Transverse colon (tissue), 4 donors: ENCODE data around the gene TTC32.

Experiments used
- EP300 ChIP-seq: sonication (generic); formaldehyde crosslinking; IDR thresholded peaks from one replicate; pipeline ENCODE4 v1.6.1; 2017; ENCODE audit warnings: antibody characterized with exemption, low read depth
- POLR2A ChIP-seq: fragments of 450-650 bp; IDR thresholded peaks from one replicate; pipeline ENCODE4 v1.6.1; 2016; ENCODE audit warnings: antibody characterized with exemption, mild to moderate bottlenecking, moderate library complexity
- POLR2AphosphoS5 ChIP-seq, 3 donors: sonication (generic); formaldehyde crosslinking; IDR thresholded peaks; one replicate each; pipeline ENCODE4 v1.6.1; 2016; ENCODE audit warnings: antibody characterized with exemption in 3 of 3
- TF ChIP-seq, protein P1 (sequence below), 5 experiments: fragments of 200-600 bp in 3 of 5; fragments of 450-650 bp in 2 of 5; sonication (generic) in 3 of 5; IDR thresholded peaks; 1 replicate in 2 of 5; 2 replicates in 3 of 5; pipeline ENCODE4 v1.5.1; 2016 to 2017; ENCODE audit warnings: antibody characterized with exemption in 5 of 5, inconsistent platforms in 3 of 5, mild to moderate bottlenecking in 2 of 5, moderate library complexity in 1 of 5

DNA sequence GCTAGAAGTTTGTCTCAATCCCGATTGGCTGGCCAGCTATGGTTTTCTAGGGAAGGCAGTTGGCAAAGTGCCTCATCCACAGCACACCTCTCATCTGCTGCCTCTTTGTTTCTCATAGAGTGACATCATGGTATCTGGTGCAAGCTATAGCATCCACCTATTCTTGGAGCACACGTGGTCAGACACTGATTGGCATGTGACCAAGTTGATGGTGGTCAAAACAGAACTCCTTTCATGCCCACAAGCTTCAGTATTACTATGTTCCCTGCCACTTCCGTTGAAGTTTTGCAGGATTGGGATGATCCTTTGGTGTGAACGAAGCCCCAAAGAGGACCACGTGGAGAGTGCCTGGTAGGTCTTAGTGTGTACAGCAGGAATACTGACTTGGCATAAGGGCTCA, 28.8 kb downstream of the TTC32 start:
- TF ChIP-seq, protein P1, sequence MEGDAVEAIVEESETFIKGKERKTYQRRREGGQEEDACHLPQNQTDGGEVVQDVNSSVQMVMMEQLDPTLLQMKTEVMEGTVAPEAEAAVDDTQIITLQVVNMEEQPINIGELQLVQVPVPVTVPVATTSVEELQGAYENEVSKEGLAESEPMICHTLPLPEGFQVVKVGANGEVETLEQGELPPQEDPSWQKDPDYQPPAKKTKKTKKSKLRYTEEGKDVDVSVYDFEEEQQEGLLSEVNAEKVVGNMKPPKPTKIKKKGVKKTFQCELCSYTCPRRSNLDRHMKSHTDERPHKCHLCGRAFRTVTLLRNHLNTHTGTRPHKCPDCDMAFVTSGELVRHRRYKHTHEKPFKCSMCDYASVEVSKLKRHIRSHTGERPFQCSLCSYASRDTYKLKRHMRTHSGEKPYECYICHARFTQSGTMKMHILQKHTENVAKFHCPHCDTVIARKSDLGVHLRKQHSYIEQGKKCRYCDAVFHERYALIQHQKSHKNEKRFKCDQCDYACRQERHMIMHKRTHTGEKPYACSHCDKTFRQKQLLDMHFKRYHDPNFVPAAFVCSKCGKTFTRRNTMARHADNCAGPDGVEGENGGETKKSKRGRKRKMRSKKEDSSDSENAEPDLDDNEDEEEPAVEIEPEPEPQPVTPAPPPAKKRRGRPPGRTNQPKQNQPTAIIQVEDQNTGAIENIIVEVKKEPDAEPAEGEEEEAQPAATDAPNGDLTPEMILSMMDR (IDR thresholded peaks at IDR 0.05), result no peak
- TF ChIP-seq POLR2A (no peak), EP300 (no peak), POLR2AphosphoS5 (IDR thresholded peaks at IDR 0.05) (no peak)
